GM23338 (cell line): ENCODE data around the gene PCCB. TPM values are rescaled to one million over a fixed set of nuclear protein-coding genes. Genes with fewer than 3 reads are reported as not detected.

Experiments
- ATAC-seq: fragments of 200-7000 bp; cut with Tn5 transposase; 3 replicates; pipeline ENCODE4 v1.9.1; 2020
- DNase-seq: peaks from one replicate; pipeline ENCODE4 v3.0.0-alpha.2; 2015; ENCODE audit warnings: low spot score
- H2AFZ ChIP-seq: fragments of 200-600 bp; sonication (generic); 2 replicates; pipeline ENCODE4 v1.8.0; 2016; ENCODE audit warnings: antibody characterized with exemption, mild to moderate bottlenecking, moderate library complexity
- H3F3A ChIP-seq: fragments of 200-600 bp; sonication (generic); replicated peaks from 2 replicates; pipeline ENCODE4 v1.8.0; 2017; ENCODE audit warnings: antibody characterized with exemption, mixed run types, low read depth
- H3K27ac ChIP-seq: fragments of 200-600 bp; sonication (generic); 2 replicates; pipeline ENCODE4 v1.6.1; 2016; ENCODE audit warnings: low read depth
- H3K27me3 ChIP-seq: fragments of 200-600 bp; sonication (generic); 2 replicates; pipeline ENCODE4 v1.8.0; 2016; ENCODE audit warnings: mild to moderate bottlenecking, mixed run types, moderate library complexity; ENCODE audit not compliant: insufficient read depth
- H3K36me3 ChIP-seq: fragments of 200-600 bp; sonication (generic); 2 replicates; pipeline ENCODE4 v1.8.0; 2016; ENCODE audit warnings: mild to moderate bottlenecking; ENCODE audit not compliant: insufficient read depth
- H3K4me1 ChIP-seq: fragments of 200-600 bp; sonication (generic); 2 replicates; pipeline ENCODE4 v1.8.0; 2016; ENCODE audit warnings: mild to moderate bottlenecking, moderate library complexity; ENCODE audit not compliant: insufficient read depth
- H3K4me2 ChIP-seq: fragments of 200-600 bp; sonication (generic); 2 replicates; pipeline ENCODE4 v1.7.1; 2017; ENCODE audit warnings: mixed run types
- H3K4me3 ChIP-seq: fragments of 200-600 bp; sonication (generic); 2 replicates; pipeline ENCODE4 v1.6.1; 2016; ENCODE audit warnings: mixed run types
- H3K79me2 ChIP-seq: fragments of 200-600 bp; sonication (generic); replicated peaks from 2 replicates; pipeline ENCODE4 v1.8.0; 2017; ENCODE audit warnings: mild to moderate bottlenecking; ENCODE audit not compliant: insufficient read depth
- H3K9me2 ChIP-seq: fragments of 200-600 bp; sonication (generic); 2 replicates; pipeline ENCODE4 v1.8.0; 2017; ENCODE audit not compliant: insufficient read depth
- H4K20me1 ChIP-seq: fragments of 200-600 bp; sonication (generic); replicated peaks from 2 replicates; pipeline ENCODE4 v1.8.0; 2017; ENCODE audit warnings: mild to moderate bottlenecking; ENCODE audit not compliant: insufficient read depth
- H3K27ac Mint-ChIP-seq: 2 replicates; pipeline ENCODE4 v1.8.0; 2020; ENCODE audit warnings: inconsistent platforms, mild to moderate bottlenecking, moderate library complexity, mixed read lengths
- H3K27me3 Mint-ChIP-seq: 3 replicates; pipeline ENCODE4 v1.8.0; 2022; ENCODE audit warnings: low read depth, mild to moderate bottlenecking, moderate library complexity, mixed read lengths, inconsistent platforms; ENCODE audit not compliant: insufficient read depth, poor library complexity
- H3K36me3 Mint-ChIP-seq: 3 replicates; pipeline ENCODE4 v1.8.0; 2021; ENCODE audit warnings: low read depth, mild to moderate bottlenecking, inconsistent platforms, moderate library complexity, mixed read lengths
- H3K4me1 Mint-ChIP-seq: 3 replicates; pipeline ENCODE4 v1.8.0; 2020; ENCODE audit warnings: mild to moderate bottlenecking, inconsistent platforms, mixed read lengths
- H3K4me3 Mint-ChIP-seq: 3 replicates; pipeline ENCODE4 v1.8.0; 2021; ENCODE audit warnings: moderate library complexity, mild to moderate bottlenecking, inconsistent platforms, mixed read lengths
- H3K9me3 Mint-ChIP-seq: 3 replicates; pipeline ENCODE4 v1.8.0; 2020; ENCODE audit warnings: moderate library complexity, mild to moderate bottlenecking, inconsistent platforms, mixed read lengths
- CREB1 ChIP-seq: fragments of 250-450 bp; sonication (Bioruptor Pico); IDR thresholded peaks from 2 replicates; pipeline ENCODE4 v1.5.0; 2020; ENCODE audit warnings: low read depth, mild to moderate bottlenecking, moderate library complexity
- EZH2 ChIP-seq: fragments of 200-600 bp; sonication (generic); IDR thresholded peaks from one replicate; pipeline ENCODE4 v1.8.0; 2017; ENCODE audit warnings: antibody characterized with exemption, mild to moderate bottlenecking, low read depth; ENCODE audit not compliant: unreplicated experiment
- EZH2phosphoT487 ChIP-seq: fragments of 200-600 bp; sonication (generic); IDR thresholded peaks from one replicate; pipeline ENCODE4 v1.8.1; 2018; ENCODE audit warnings: antibody characterized with exemption; ENCODE audit not compliant: unreplicated experiment
- JUNB ChIP-seq: IDR thresholded peaks from one replicate; pipeline ENCODE4 v1.6.1; 2016; ENCODE audit warnings: antibody characterized with exemption; ENCODE audit not compliant: unreplicated experiment
- NANOG ChIP-seq: IDR thresholded peaks from 2 replicates; pipeline ENCODE4 v1.6.1; 2016; ENCODE audit warnings: antibody characterized with exemption, borderline replicate concordance
- POLR2AphosphoS5 ChIP-seq: IDR thresholded peaks from 2 replicates; pipeline ENCODE4 v1.6.1; 2016; ENCODE audit warnings: antibody characterized with exemption, low read depth
- STAT1 ChIP-seq: IDR thresholded peaks from one replicate; pipeline ENCODE4 v1.6.1; 2016; ENCODE audit warnings: antibody characterized with exemption; ENCODE audit not compliant: unreplicated experiment
- ZNF114 ChIP-seq: fragments of 250-450 bp; sonication (Bioruptor Pico); IDR thresholded peaks from 2 replicates; pipeline ENCODE4 v1.5.0; 2020; ENCODE audit warnings: mild to moderate bottlenecking, moderate library complexity
- ZNF331 ChIP-seq: fragments of 250-450 bp; sonication (Bioruptor Pico); IDR thresholded peaks from 2 replicates; pipeline ENCODE4 v1.5.0; 2020; ENCODE audit warnings: low read depth, mild to moderate bottlenecking, moderate library complexity
- polyA plus RNA-seq: library from polyadenylated mRNA; unstranded; fragments of >200 nt; fragmentation: Nextera tagmentation; extraction: Ambion mirVana; gene quantifications from 2 replicates; pipeline ENCODE4 v1.2.1, GENCODE V29; 2016
- total RNA-seq: library from RNA; depleted of rRNA; stranded (reverse); fragments of >200 nt; shearing (Covaris generic); gene quantifications from 2 replicates; pipeline ENCODE4 v1.2.3, GENCODE V29; 2014
- TF ChIP-seq, protein P1 (sequence below), 2 experiments: fragments of 200-600 bp in 1 of 2; sonication (generic) in 1 of 2; conservative IDR thresholded peaks; 2 replicates each; pipeline versions ENCODE4 v1.5.1 to v1.6.1; 2016 to 2017; ENCODE audit warnings: antibody characterized with exemption in 2 of 2, low read depth in 2 of 2, mild to moderate bottlenecking in 2 of 2, moderate library complexity in 1 of 2
- TF ChIP-seq, protein P2 (sequence below): IDR thresholded peaks from 2 replicates; pipeline ENCODE4 v1.6.1; 2016; ENCODE audit warnings: antibody characterized with exemption
- TF ChIP-seq, protein P3 (sequence below): fragments of 250-450 bp; sonication (Bioruptor Pico); IDR thresholded peaks from 2 replicates; pipeline ENCODE4 v1.5.0; 2020; ENCODE audit warnings: mild to moderate bottlenecking, moderate library complexity
- TF ChIP-seq, protein P4 (sequence below): IDR thresholded peaks from one replicate; pipeline ENCODE4 v1.6.1; 2018; ENCODE audit warnings: antibody characterized with exemption; ENCODE audit not compliant: unreplicated experiment

PCCB gene
- total and polyA plus RNA-seq, 2 experiments from 2014 or later, result 42.7 to 76.8 TPM

DNA sequence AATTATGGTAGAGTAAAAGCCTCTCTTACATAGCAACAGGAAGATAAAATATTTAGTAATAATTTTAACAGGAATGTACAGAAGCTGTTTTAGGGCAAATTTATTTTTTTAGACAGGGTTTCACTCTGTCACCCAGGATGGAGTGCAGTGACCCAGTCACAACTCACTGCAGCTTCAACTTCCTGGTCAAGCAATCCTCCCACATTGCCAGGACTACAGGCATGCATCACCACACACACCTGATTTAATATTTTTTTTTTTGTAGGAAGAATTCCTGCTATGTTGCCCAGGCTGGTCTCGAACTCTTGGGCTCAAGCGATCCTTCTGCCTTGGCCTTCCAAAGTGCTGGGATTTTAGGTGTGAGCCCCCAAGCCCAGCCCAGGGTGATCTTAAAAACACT, 61.1 kb downstream of the PCCB start:
- no peak for DNase-seq
- Histone ChIP-seq H3F3A (no peaks in the 10 kb centered on the region), H3K9me2 (no peaks in the 10 kb centered on the region), H3K27ac (no peak overlapping the region), H3K79me2 (no peaks in the 10 kb centered on the region), H3K4me3 (no peak overlapping the region), H3K4me2 (no peak overlapping the region), H2AFZ (no peak overlapping the region), H3K4me1 (no peaks in the 10 kb centered on the region), H3K27me3 (no peaks in the 10 kb centered on the region), H4K20me1 (no peaks in the 10 kb centered on the region), H3K36me3 (no peaks in the 10 kb centered on the region)
- no peak for ATAC-seq
- peaks cover 24% of the 10 kb centered on the region; the same call in 2 of the 3 replicates for H3K36me3 Mint-ChIP-seq
- 0 out of 3 replicates have a peak, but pooled peaks cover 3% of the 10 kb centered on the region for H3K9me3 Mint-ChIP-seq
- no peaks in the 10 kb centered on the region for H3K27me3 Mint-ChIP-seq
- H3K4me3 Mint-ChIP-seq, result no peak overlapping the region
- H3K27ac Mint-ChIP-seq, result no peak overlapping the region
- TF ChIP-seq, protein P1, sequence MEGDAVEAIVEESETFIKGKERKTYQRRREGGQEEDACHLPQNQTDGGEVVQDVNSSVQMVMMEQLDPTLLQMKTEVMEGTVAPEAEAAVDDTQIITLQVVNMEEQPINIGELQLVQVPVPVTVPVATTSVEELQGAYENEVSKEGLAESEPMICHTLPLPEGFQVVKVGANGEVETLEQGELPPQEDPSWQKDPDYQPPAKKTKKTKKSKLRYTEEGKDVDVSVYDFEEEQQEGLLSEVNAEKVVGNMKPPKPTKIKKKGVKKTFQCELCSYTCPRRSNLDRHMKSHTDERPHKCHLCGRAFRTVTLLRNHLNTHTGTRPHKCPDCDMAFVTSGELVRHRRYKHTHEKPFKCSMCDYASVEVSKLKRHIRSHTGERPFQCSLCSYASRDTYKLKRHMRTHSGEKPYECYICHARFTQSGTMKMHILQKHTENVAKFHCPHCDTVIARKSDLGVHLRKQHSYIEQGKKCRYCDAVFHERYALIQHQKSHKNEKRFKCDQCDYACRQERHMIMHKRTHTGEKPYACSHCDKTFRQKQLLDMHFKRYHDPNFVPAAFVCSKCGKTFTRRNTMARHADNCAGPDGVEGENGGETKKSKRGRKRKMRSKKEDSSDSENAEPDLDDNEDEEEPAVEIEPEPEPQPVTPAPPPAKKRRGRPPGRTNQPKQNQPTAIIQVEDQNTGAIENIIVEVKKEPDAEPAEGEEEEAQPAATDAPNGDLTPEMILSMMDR (conservative IDR thresholded peaks at IDR 0.05; ENCODE audit: low read depth in 2 of 2), result no peak
- TF ChIP-seq CREB1 (no peak), JUNB (no peak), ZNF331 (CRISPR knock-in tag) (no peak), POLR2AphosphoS5 (no peak), STAT1 (no peak), NANOG (no peak), EZH2phosphoT487 (no peak), ZNF114 (no peak), EZH2 (no peak)
- TF ChIP-seq, protein P2, sequence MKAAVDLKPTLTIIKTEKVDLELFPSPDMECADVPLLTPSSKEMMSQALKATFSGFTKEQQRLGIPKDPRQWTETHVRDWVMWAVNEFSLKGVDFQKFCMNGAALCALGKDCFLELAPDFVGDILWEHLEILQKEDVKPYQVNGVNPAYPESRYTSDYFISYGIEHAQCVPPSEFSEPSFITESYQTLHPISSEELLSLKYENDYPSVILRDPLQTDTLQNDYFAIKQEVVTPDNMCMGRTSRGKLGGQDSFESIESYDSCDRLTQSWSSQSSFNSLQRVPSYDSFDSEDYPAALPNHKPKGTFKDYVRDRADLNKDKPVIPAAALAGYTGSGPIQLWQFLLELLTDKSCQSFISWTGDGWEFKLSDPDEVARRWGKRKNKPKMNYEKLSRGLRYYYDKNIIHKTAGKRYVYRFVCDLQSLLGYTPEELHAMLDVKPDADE, result no peak
- TF ChIP-seq, protein P3, sequence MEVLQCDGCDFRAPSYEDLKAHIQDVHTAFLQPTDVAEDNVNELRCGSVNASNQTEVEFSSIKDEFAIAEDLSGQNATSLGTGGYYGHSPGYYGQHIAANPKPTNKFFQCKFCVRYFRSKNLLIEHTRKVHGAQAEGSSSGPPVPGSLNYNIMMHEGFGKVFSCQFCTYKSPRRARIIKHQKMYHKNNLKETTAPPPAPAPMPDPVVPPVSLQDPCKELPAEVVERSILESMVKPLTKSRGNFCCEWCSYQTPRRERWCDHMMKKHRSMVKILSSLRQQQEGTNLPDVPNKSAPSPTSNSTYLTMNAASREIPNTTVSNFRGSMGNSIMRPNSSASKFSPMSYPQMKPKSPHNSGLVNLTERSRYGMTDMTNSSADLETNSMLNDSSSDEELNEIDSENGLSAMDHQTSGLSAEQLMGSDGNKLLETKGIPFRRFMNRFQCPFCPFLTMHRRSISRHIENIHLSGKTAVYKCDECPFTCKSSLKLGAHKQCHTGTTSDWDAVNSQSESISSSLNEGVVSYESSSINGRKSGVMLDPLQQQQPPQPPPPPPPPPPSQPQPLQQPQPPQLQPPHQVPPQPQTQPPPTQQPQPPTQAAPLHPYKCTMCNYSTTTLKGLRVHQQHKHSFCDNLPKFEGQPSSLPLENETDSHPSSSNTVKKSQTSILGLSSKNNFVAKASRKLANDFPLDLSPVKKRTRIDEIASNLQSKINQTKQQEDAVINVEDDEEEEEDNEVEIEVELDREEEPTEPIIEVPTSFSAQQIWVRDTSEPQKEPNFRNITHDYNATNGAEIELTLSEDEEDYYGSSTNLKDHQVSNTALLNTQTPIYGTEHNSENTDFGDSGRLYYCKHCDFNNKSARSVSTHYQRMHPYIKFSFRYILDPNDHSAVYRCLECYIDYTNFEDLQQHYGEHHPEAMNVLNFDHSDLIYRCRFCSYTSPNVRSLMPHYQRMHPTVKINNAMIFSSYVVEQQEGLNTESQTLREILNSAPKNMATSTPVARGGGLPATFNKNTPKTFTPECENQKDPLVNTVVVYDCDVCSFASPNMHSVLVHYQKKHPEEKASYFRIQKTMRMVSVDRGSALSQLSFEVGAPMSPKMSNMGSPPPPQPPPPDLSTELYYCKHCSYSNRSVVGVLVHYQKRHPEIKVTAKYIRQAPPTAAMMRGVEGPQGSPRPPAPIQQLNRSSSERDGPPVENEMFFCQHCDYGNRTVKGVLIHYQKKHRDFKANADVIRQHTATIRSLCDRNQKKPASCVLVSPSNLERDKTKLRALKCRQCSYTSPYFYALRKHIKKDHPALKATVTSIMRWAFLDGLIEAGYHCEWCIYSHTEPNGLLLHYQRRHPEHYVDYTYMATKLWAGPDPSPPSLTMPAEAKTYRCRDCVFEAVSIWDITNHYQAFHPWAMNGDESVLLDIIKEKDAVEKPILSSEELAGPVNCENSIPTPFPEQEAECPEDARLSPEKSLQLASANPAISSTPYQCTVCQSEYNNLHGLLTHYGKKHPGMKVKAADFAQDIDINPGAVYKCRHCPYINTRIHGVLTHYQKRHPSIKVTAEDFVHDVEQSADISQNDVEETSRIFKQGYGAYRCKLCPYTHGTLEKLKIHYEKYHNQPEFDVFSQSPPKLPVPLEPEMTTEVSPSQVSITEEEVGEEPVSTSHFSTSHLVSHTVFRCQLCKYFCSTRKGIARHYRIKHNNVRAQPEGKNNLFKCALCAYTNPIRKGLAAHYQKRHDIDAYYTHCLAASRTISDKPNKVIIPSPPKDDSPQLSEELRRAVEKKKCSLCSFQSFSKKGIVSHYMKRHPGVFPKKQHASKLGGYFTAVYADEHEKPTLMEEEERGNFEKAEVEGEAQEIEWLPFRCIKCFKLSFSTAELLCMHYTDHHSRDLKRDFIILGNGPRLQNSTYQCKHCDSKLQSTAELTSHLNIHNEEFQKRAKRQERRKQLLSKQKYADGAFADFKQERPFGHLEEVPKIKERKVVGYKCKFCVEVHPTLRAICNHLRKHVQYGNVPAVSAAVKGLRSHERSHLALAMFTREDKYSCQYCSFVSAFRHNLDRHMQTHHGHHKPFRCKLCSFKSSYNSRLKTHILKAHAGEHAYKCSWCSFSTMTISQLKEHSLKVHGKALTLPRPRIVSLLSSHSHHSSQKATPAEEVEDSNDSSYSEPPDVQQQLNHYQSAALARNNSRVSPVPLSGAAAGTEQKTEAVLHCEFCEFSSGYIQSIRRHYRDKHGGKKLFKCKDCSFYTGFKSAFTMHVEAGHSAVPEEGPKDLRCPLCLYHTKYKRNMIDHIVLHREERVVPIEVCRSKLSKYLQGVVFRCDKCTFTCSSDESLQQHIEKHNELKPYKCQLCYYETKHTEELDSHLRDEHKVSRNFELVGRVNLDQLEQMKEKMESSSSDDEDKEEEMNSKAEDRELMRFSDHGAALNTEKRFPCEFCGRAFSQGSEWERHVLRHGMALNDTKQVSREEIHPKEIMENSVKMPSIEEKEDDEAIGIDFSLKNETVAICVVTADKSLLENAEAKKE (CRISPR knock-in tag), result no peak
- TF ChIP-seq, protein P4, sequence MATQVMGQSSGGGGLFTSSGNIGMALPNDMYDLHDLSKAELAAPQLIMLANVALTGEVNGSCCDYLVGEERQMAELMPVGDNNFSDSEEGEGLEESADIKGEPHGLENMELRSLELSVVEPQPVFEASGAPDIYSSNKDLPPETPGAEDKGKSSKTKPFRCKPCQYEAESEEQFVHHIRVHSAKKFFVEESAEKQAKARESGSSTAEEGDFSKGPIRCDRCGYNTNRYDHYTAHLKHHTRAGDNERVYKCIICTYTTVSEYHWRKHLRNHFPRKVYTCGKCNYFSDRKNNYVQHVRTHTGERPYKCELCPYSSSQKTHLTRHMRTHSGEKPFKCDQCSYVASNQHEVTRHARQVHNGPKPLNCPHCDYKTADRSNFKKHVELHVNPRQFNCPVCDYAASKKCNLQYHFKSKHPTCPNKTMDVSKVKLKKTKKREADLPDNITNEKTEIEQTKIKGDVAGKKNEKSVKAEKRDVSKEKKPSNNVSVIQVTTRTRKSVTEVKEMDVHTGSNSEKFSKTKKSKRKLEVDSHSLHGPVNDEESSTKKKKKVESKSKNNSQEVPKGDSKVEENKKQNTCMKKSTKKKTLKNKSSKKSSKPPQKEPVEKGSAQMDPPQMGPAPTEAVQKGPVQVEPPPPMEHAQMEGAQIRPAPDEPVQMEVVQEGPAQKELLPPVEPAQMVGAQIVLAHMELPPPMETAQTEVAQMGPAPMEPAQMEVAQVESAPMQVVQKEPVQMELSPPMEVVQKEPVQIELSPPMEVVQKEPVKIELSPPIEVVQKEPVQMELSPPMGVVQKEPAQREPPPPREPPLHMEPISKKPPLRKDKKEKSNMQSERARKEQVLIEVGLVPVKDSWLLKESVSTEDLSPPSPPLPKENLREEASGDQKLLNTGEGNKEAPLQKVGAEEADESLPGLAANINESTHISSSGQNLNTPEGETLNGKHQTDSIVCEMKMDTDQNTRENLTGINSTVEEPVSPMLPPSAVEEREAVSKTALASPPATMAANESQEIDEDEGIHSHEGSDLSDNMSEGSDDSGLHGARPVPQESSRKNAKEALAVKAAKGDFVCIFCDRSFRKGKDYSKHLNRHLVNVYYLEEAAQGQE, result no peak
- H3K4me1 Mint-ChIP-seq, result no peaks in the 10 kb centered on the region
